PC-9 (cell line): ENCODE results near the gene C5orf58. TPM values are rescaled to one million over a fixed set of nuclear protein-coding genes. Genes with fewer than 3 reads are reported as not detected.

Experiments
- BruUV-seq: library from RNA; stranded (reverse); fragments of 400-500 nt; replicated peaks from 2 replicates; lab custom pipeline; 2021; lab: Mats Ljungman, UMichigan
- CTCF ChIA-PET: fragments of 300-600 bp; sonication (Branson Sonifier 250); formaldehyde crosslinking; loops from one replicate; lab custom pipeline; 2022; ENCODE audit warnings: antibody characterized with exemption; lab: Charles Lee
- POLR2A ChIA-PET: fragments of 300-600 bp; sonication (Branson Sonifier 250); formaldehyde crosslinking; loops from one replicate; lab custom pipeline; 2022; ENCODE audit warnings: antibody characterized with exemption; ENCODE audit not compliant: unreplicated experiment; lab: Charles Lee
- DNase-seq, 2 experiments: peaks; one replicate each; pipeline versions ENCODE4 v3.0.0 to v3.0.0-alpha.2; 2015 to 2022; ENCODE audit warnings: mixed read lengths in 1 of 2
- H2AFZ ChIP-seq: fragments of 200-600 bp; sonication (generic); 2 replicates; pipeline ENCODE4 v1.8.1; 2017; ENCODE audit warnings: antibody characterized with exemption
- H3F3A ChIP-seq: fragments of 200-600 bp; sonication (generic); 2 replicates; pipeline ENCODE4 v1.8.1; 2017; ENCODE audit warnings: antibody characterized with exemption, mild to moderate bottlenecking, low read depth; ENCODE audit not compliant: insufficient read depth
- H3K27ac ChIP-seq: fragments of 200-600 bp; sonication (generic); 2 replicates; pipeline ENCODE4 v1.6.1; 2016; ENCODE audit warnings: mixed run types
- H3K27me3 ChIP-seq: fragments of 200-600 bp; sonication (generic); 2 replicates; pipeline ENCODE4 v1.6.1; 2016; ENCODE audit warnings: low read depth, mixed run types; ENCODE audit not compliant: insufficient read depth
- H3K36me3 ChIP-seq: fragments of 200-600 bp; sonication (generic); 2 replicates; pipeline ENCODE4 v1.6.1; 2016; ENCODE audit warnings: low read depth, mixed run types
- H3K4me1 ChIP-seq: fragments of 200-600 bp; sonication (generic); replicated peaks from 2 replicates; pipeline ENCODE4 v1.6.1; 2016; ENCODE audit warnings: mixed run types; ENCODE audit not compliant: insufficient read depth
- H3K4me2 ChIP-seq: fragments of 200-600 bp; sonication (generic); 2 replicates; pipeline ENCODE4 v1.6.1; 2017; ENCODE audit warnings: mixed run types
- H3K4me3 ChIP-seq: fragments of 200-600 bp; sonication (generic); 2 replicates; pipeline ENCODE4 v1.6.1; 2016; ENCODE audit warnings: mixed run types
- H3K79me2 ChIP-seq: fragments of 200-600 bp; sonication (generic); 2 replicates; pipeline ENCODE4 v1.6.1; 2017; ENCODE audit warnings: low read depth, mixed run types
- H3K9me2 ChIP-seq: fragments of 200-600 bp; sonication (generic); 2 replicates; pipeline ENCODE4 v1.8.1; 2017; ENCODE audit warnings: mild to moderate bottlenecking; ENCODE audit not compliant: insufficient read depth
- H3K9me3 ChIP-seq: fragments of 200-600 bp; sonication (generic); 2 replicates; pipeline ENCODE4 v1.8.1; 2016; ENCODE audit warnings: low read depth; ENCODE audit not compliant: insufficient read depth
- H4K20me1 ChIP-seq: fragments of 200-600 bp; sonication (generic); 2 replicates; pipeline ENCODE4 v1.8.1; 2017; ENCODE audit not compliant: insufficient read depth
- EZH2 ChIP-seq: fragments of 200-600 bp; sonication (generic); IDR thresholded peaks from 2 replicates; pipeline ENCODE4 v1.8.0; 2017; ENCODE audit warnings: antibody characterized with exemption, low read depth
- intact Hi-C: fragments of 100-400 bp; cut with micrococcal nuclease; formaldehyde crosslinking; loops from one replicate; pipeline ENCODE4 v1.10.0; 2022; ENCODE audit not compliant: unreplicated experiment
- total RNA-seq: library from RNA; stranded (reverse); gene quantifications from 2 replicates; pipeline ENCODE4 v1.2.3, GENCODE V29; 2021
- TF ChIP-seq, protein P1 (sequence below): fragments of 200-600 bp; sonication (generic); conservative IDR thresholded peaks from 2 replicates; pipeline ENCODE4 v1.6.1; 2017; ENCODE audit warnings: mixed run types, antibody characterized with exemption, mild to moderate bottlenecking, moderate library complexity

Gene C5orf58
- total RNA-seq, 1 experiment from 2014 or later: not detected

DNA sequence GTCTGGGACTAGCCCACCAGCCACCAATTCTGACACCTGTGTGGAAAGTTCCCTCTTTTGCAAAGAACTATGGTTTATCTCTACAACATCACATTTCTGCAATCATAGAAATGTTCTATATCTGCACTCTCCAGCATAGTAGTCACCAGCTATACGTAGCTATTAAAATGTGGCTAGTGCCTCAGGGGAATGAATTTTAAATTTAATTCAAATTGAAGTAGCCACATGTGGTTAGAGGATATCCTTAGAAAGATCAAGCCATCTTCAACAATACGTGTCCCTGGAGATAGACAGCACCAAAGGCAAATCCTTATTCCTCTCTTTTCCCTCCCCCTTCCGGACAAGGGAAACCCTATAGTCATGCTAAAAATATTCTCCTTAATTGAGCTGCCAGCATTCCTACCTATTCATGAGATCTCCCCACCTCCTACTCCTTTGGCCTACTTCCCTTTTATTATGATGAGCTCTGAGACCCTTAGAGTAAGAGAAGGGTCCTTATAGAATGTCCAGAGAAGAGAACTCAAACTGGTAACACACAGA, 53.7 kb downstream of the C5orf58 start:
- Histone ChIP-seq H3K27ac (no peak overlapping the region), H3K9me2 (no peaks in the 10 kb centered on the region), H3K36me3 (no peaks in the 10 kb centered on the region), H2AFZ (no peak overlapping the region), H3K9me3 (0 out of 2 replicates have a peak, but pooled peaks cover 9% of the 10 kb centered on the region), H3K4me1 (no peaks in the 10 kb centered on the region), H3K27me3 (peaks cover 57% of the 10 kb centered on the region), H3K79me2 (no peaks in the 10 kb centered on the region), H3K4me3 (no peak overlapping the region), H3F3A (no peaks in the 10 kb centered on the region), H3K4me2 (no peak overlapping the region), H4K20me1 (no peaks in the 10 kb centered on the region)
- CTCF ChIA-PET: no interaction called here
- TF ChIP-seq, protein P1, sequence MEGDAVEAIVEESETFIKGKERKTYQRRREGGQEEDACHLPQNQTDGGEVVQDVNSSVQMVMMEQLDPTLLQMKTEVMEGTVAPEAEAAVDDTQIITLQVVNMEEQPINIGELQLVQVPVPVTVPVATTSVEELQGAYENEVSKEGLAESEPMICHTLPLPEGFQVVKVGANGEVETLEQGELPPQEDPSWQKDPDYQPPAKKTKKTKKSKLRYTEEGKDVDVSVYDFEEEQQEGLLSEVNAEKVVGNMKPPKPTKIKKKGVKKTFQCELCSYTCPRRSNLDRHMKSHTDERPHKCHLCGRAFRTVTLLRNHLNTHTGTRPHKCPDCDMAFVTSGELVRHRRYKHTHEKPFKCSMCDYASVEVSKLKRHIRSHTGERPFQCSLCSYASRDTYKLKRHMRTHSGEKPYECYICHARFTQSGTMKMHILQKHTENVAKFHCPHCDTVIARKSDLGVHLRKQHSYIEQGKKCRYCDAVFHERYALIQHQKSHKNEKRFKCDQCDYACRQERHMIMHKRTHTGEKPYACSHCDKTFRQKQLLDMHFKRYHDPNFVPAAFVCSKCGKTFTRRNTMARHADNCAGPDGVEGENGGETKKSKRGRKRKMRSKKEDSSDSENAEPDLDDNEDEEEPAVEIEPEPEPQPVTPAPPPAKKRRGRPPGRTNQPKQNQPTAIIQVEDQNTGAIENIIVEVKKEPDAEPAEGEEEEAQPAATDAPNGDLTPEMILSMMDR: no peak
- no peak for TF ChIP-seq EZH2
- POLR2A ChIA-PET: no interaction called here
- no TSS peak for BruUV-seq
- intact Hi-C loops: no loop called here
- DNase-seq: no peak

DNA sequence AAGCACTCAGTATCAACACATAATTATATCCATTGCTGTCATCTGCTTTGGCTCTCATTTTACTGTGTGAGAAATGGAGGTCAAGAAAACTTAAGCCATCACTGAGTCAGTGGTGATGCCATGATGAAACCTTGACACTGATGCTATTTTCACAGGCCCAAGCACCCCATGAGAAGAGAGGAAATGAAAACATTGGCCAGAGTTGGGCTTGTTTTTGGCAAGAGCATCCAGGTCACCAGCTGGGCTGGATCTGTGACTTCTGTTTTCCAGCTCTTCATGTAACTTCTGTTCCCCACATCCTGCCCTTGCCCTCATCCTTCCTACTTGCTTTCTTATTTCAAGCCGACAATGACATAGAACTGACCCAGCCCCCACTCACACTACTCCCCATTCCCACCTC, 54.7 kb downstream of the C5orf58 start:
- CTCF ChIA-PET: no interaction called here
- Histone ChIP-seq H3K4me3 (no peak overlapping the region), H3K4me2 (no peak overlapping the region), H4K20me1 (no peaks in the 10 kb centered on the region), H3K27ac (no peak overlapping the region), H3K36me3 (no peaks in the 10 kb centered on the region), H3K27me3 (peaks cover 64% of the 10 kb centered on the region), H2AFZ (no peak overlapping the region), H3K4me1 (no peaks in the 10 kb centered on the region), H3K9me3 (0 out of 2 replicates have a peak, but pooled peaks cover 9% of the 10 kb centered on the region), H3K79me2 (no peaks in the 10 kb centered on the region), H3F3A (no peaks in the 10 kb centered on the region), H3K9me2 (no peaks in the 10 kb centered on the region)
- intact Hi-C loops: no loop called here
- DNase-seq: no peak
- BruUV-seq: no TSS peak
- POLR2A ChIA-PET: no interaction called here
- TF ChIP-seq EZH2: no peak

DNA sequence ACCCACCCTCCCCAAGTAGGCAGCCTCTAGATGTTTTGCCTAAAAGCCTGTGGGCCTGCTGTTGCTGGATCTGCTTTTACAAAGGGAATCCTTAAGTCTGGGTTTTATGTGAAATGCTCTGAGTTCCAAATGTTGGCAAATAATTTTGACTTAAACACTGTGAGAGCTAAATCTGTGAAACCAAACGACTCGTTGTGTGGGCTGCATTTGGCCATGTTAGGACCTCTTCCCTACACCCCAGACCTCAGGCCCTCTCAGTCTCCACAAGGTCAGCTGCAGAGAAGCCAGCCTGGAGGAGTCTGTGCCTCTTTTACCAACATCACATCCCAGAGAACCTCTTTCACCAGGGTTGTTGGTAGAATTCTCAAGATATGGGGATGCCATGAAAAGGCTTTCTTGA, 55.4 kb downstream of the C5orf58 start:
- Histone ChIP-seq H3F3A (no peaks in the 10 kb centered on the region), H3K9me2 (no peaks in the 10 kb centered on the region), H3K4me2 (no peak overlapping the region), H3K79me2 (no peaks in the 10 kb centered on the region), H2AFZ (no peak overlapping the region), H3K36me3 (no peaks in the 10 kb centered on the region), H3K4me3 (no peak overlapping the region), H4K20me1 (no peaks in the 10 kb centered on the region), H3K27ac (no peak overlapping the region), H3K27me3 (peaks cover 68% of the 10 kb centered on the region), H3K4me1 (no peaks in the 10 kb centered on the region), H3K9me3 (0 out of 2 replicates have a peak, but pooled peaks cover 9% of the 10 kb centered on the region)
- ChIA-PET POLR2A (no interaction called here), CTCF (no interaction called here)
- TF ChIP-seq EZH2: no peak
- TF ChIP-seq, protein P1: no peak
- intact Hi-C loops: no loop called here
- DNase-seq: no peak
- BruUV-seq: no TSS peak

DNA sequence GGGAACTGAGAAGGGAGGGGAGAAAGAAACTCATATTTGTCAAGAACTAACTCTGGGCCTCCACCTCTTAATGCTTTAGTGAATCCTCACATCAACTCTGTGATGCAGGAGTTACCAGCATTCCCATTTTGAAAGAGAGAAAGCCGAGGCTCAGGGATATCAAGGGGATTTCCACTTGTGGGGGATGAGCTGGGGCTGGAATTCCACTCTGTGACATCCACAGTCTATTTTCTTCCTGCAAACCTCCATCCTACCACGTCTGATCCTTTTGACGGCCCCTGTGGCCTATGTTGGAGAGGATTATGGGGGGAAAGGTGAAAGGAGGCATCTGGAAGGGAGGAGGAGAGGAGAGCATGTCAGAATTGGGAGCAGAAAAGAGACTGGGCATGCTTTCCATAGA, 55.8 kb downstream of the C5orf58 start:
- Histone ChIP-seq H3K9me2 (no peaks in the 10 kb centered on the region), H2AFZ (no peak overlapping the region), H3K9me3 (0 out of 2 replicates have a peak, but pooled peaks cover 9% of the 10 kb centered on the region), H3K27me3 (peaks cover 72% of the 10 kb centered on the region), H3K79me2 (no peaks in the 10 kb centered on the region), H4K20me1 (no peaks in the 10 kb centered on the region), H3K4me1 (no peaks in the 10 kb centered on the region), H3K27ac (no peak overlapping the region), H3K4me2 (no peak overlapping the region), H3F3A (no peaks in the 10 kb centered on the region), H3K4me3 (no peak overlapping the region), H3K36me3 (no peaks in the 10 kb centered on the region)
- intact Hi-C loops: no loop called here
- no peak for DNase-seq
- CTCF ChIA-PET: no interaction called here
- BruUV-seq: no TSS peak
- TF ChIP-seq, protein P1: no peak
- no peak for TF ChIP-seq EZH2
- POLR2A ChIA-PET: no interaction called here
